GM19463 (cell line): ENCODE results near the gene USP35.
"Not testable (repeated sequence)": the region's sequence is repeated elsewhere in the genome, so short reads cannot be mapped to it uniquely, and the experiment has no call there.

Source experiments
- ATAC-seq: cut with Tn5 transposase; IDR thresholded peaks from one replicate; pipeline ENCODE4 v1.9.1; 2021; ENCODE audit warnings: mild to moderate bottlenecking, moderate library complexity; ENCODE audit not compliant: unreplicated experiment

USP35 gene

DNA sequence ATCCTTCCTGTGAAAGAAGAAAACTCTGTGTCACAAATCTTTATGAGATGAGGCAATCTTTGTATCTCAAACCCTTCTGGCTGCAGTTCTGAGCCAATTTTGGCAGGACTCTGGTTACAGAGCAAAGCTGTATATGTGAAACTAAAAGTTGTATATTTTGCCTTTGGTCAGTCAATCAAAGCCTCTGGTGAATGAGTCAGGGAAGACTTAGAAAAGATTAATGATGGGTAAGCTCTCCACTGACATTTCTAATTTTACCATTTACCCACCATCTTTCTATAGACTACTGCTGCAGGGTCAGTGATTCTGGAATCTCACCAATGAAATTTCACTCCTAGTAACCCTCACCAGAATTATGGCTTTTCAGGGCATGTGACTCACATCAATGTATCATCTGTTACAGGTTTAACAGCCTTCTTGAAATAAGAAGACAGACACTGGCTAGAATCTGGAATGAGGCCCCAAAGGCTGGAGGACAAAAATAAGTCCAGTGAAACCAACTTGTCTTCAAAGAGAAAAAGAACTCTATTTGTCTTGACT is 43.3 kb downstream of the USP35 start:
- no peak for ATAC-seq

DNA sequence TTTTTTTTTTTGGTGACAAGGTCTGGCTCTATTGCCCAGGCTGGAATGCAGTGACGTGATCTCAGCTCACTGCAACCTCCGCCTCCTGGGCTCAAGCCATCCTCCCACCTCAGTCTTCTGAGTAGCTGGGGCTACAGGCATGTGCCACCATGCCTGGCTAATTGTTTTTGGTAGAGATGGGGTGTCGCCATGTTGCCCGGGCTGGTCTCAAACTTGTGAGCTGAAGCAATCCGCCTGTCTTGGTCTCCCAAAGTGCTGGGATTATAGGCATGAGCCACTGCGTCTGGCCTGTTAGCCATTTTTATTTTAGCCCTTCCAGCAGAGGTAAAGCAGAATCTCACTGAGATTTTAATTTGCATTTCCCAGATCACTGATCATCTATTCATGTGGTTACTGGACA is 44.3 kb downstream of the USP35 start:
- ATAC-seq, result not testable (repeated sequence)

DNA sequence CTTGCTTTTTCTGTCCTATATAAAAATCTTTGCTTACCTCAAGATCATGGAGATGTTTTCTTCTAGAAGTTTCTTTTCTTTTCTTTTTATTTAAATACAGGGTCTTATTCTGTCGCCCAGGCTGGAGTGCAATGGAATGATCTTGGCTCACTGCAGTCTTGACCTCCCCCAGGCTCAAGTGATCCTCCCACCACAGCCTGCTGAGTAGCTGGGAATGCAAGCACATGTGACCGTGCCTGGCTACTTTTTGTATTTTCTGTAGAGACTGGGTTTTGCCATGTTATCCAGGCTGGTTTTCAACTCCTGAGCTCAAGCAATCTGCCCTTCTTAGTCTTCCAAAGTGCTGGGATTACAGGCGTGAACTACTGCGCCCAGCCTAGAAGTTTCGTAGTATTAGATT is 45.3 kb downstream of the USP35 start:
- ATAC-seq, result no peak

DNA sequence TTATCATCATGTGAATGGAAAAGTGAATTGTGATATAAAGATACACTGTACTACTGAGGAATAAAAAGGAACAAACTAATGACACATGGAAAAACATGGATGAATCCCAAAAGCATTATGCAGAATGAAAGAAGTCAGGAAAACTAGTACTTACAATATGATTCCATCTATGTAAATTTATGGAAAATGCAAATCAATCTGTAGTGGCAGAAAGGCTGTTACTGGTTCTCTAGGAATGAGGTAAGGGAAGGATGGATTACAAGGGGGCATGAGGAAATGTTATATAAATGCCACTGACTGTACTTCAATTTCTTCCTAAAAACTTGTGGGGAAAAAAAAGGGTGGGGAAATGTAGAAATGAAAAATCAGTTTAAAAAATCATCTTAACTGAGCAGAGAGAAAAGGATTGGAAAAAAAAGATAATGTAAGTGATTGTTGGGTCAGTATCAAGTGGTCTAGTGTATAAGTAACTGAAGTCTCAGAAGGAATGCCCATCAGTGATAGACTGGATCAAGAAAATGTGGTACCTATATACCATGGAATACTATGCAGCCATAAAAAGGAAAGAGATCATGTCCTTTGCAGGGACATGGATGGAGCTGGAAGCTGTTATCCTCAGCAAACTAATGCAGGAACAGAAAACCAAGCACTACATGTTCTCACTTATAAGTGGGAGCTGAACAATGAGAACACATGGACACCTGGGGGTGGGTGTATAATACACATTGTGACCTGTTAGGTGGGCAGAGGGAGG is 48.8 kb downstream of the USP35 start:
- ATAC-seq, result no peak

DNA sequence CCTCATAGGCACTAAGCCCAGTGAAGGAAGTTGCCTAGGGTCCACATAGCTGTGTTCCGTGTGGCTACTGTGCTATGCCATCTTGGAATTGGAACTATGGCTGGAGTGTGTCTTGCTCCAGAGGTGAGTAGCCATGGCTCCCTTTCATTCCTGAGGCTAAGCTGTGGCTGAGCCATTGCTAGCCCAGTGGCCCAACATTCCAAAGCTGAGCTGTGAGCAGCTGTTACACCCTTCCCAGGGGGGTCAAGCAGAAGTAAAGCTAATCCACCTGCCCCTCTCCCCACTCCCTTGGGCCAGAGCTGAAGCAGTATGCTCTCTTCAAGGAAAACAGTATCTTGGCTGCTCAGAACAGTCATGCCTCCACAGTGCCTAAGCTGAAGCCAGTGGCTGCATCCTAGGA is 51.1 kb downstream of the USP35 start:
- no peak for ATAC-seq

DNA sequence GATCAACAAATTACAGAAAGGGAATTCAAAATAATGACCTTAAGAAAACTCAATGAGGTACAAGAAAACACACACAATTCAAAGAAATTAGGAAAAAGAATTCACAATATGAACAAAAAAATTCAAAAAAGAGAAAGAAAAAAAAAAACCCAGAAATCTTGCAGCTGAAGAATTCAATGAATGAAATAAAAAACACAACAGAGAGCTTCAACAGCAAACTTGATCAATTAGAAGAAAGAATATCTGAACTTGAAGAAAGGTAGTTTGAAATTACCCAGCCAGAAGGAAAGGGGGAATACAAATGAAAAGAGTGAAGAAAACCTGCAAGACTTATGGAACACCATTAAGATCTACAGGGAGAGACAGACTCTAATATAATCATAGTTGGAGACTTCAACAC is 52.8 kb downstream of the USP35 start:
- no peak for ATAC-seq

DNA sequence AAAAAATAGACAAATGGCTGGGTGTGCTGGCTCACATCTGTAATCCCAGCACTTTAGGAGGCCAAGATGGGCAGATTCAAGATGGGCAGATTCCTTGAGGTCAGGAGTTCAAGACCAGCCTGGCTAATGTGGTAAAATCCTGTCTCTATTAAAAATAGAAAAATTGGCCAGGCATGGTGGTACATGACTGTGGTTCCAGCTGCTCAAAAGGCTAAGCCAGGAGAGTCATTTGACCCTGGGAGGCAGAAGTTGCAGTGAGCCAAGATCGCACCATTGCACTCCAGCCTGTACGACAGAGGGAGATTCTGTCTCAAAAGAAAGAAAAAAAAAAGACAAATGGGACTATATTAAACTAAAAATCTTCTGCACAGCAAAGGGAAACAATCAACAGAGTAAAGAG is 55.4 kb downstream of the USP35 start:
- ATAC-seq, result no peak

DNA sequence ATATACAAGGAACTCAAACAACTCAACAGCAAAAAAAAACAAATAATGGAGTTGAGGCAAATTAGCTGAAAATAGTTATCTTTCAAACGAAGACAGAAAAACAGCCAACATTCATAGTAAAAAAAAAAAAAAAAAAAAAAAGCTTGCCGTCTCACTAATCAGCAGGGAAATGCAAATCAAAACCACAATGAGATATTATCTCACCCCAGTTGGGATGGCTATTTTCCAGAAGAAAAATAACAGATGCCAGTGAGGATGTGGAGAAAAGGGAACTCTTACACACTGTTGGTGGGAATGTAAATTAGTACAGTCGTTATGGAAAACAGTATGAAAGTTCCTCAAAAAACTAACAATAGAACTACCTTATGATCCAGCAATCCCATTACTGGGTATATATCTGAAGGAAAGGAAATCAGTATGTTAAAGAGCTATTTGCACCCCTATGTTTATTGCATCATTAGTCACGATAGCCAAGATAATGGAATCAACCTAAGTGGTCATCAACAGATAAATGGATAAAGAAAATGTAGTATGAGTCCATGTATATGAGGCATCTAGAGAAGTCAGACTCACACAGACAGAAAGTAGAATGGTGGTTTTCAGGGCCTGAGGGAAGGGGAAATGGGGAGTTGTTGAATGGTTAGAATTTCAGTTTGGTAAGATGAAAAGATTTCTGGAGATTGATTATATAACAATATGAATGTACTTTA is 56.0 kb downstream of the USP35 start:
- no peak for ATAC-seq

DNA sequence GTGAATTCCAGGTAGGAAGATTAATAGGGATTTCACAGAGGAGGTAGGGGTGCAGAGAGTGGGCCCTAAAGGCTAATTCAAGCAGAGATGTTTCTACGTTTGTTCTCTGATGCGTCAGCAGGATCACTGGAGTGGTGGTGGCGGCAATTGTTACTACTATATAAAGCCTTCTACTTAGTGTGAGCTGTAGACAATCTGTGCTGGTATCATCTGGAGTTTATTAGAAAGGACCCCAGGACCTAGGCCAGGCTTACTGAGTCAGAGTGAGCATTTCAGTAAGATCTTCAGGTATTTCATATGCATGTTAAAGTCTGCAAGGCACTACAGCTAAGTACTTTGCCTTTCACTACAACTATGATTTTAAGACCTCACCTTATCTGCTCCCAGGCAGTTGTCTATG is 59.5 kb downstream of the USP35 start:
- ATAC-seq, result no peak

DNA sequence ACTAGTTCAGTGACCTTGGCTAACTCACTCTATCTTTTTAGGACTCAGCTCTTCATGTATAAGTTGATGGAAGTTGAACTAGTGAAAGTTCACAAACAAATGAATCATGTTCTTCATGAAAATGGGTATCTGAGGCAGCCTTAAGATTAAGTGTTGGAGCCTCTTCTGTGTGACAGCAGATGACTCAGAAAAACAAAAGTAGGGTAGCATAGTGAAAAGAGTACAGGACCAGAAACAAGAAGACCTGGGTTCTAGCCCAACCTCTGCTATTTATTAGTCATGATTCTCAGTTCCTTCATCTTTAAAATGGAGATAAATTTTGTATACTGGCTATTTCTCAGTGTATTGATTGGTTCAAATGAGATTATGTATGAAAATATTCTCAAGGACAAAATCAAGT is 60.2 kb downstream of the USP35 start:
- ATAC-seq, result no peak

DNA sequence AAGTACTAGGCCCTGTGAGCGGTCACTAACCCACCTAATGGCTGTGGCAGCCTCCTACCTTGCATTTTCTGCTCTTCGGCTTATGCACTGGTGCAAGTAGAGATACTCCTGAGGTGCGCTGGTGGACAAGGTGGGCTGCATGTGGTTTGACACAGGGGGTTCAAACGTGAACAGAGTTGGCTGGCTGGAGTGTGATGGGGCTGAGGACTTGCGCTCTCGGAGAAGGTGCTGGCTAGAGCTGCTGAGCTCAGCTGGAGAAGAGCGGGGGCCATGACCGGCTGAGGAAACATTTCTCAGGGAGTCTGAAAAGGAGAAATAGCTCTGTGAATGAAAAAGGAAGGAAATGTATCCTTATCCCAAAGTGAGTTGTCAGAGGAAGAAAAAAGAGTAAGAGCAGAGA is 61.4 kb downstream of the USP35 start:
- ATAC-seq, result no peak

DNA sequence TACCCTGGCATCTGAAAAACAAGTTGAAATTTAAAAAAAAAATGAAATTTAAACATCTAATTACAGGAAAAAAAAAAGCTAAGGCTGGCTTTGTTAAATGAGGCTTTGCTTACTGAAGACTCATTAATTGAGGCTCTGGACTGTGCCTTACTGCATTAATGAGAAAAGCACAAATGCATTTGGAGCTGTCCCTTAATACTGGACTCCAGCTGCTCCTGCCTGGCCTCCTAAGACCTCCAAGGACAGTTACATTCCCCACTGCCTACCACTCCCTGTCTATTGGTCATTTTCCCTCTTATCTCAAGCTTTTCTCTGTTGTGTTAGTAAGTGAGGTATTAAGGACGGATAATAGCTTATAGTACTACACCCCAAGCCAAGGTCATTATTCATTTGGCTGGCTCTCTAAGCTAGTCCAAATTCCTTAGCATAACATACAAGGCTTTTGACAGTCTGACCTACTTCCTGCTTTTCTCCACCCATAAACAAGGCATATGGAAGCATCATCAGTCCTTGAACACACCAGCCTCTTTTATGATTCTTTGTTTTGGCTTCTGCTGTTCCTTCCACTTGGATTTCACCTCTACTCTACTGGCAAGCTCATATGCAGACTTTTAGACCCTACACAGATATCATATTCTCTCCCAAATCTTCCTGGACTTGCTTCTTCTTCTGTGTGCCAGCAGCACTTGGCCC is 62.5 kb downstream of the USP35 start:
- no peak for ATAC-seq

DNA sequence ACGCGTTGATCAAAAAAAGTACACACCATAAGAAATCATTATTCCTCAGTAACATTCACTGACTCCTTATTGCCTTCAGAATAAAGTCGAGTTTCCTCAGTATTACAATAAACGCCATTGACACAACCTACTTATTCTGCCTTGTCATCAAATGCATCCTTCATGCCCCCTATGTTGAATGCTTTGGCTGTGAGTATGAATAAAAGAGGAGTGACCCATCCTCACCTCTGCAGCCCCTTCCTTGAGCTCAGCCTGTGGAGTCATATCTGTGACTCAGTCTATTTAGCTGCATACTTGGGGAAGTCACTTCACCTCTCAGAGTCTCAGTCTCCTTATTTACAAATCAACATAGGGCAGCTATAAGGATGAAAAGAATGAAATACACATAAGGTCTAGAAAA is 65.1 kb downstream of the USP35 start:
- no peak for ATAC-seq

DNA sequence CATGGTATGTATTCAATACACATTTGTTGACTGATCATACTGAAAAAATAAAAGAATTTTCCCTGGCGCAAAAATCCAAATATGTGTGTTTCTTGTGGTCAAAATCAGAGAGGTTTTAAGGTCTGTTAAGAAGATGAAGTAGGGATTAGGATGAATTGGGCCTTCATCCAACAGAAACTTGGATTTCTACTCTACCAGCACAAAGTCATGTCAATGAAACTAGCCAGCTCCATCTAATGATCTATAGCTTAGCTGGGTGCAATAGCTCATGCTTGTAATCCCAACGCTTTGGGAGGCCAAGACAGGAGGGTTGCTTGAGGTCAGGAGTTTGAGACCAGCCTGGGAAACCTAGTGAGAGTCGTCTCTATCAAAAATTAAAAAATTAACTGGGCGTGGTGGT is 65.5 kb downstream of the USP35 start:
- no peak for ATAC-seq

DNA sequence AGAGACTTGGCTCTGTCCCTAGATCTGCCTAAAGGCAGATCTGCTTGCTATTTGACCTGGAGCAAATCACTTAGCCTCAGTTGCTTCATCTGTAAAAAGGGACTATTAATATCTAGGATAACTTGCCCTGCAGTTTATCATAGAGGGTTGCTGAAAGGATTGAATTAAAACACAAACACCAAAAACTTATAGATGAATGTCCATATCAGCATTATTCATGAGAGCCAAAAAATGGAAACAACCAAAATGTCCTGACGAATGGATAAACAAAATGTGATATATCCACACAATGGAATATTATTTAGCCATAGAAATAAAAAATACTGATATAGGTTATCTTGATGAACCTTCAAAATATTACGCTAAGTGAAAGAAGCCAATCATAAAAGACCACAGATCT is 67.2 kb downstream of the USP35 start:
- ATAC-seq, result no peak

DNA sequence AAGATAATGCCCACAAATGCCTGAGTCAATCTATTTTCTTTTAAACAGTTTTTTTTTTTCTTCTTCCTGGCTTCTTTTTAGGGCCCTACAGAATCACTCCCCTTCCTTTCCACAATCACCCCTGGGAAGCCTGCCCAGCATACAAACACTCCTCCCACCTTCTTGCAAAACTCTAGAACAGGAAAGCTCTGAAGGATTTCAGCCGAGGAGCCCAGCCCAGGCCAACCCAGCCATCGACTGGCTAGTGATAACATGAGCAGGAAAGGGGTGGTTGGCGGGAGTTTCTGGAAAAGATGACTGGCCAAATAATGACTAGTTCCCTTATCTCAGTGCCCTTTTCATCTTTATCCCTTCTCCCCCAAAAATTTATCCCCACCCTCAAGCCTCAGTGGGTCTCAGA is 68.2 kb downstream of the USP35 start:
- ATAC-seq, result no peak

DNA sequence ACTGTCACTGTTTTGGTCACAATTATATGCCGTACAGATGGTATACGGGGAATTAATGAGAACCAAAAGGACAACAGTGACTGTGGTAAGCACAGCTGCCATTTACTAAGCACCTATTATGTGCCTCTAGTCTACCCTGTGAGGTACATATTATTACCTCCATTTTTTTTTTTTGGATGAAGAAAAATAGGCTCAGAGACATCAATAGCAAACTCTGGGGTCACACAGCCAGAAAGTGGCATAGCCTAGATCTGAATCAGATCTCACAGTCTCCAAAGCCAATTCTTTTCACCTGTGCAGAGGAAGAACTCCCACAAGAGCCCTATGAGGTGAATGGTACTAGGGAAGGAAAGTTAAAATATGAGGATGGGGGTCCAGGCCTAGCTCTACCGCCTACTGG is 68.9 kb downstream of the USP35 start:
- no peak for ATAC-seq

DNA sequence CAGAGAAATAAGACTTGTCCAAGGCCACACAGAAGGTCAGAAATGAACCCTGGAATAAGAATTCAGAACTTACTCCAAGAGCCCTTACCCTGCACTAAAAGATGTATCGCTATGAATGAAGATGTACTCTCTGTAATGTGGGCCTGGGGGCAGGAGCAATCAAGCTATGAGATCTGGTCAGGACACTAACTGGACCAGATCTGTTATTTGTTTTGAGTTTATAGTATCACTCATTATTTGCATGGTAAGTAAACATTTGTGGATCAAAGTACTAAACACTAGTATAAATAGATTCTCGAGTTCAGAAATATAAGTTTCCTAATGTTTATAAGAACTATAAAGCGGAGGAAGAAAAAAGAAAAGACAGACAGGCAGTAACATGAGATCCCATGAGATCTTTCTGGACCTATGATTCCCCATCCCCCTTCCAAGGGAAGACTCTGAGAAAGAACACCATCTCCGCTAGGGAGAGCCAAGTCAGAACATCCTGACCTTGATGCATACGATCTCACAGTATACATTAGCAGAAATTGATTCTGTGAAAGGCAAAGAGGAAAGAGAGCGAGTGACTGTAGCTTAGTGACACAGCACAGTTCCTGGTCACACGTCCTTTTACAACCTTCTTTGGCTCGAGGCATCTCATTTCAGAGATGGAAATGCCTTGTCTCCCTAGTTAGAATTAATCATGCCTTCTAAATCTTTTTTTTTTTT is 71.2 kb downstream of the USP35 start:
- no peak for ATAC-seq

DNA sequence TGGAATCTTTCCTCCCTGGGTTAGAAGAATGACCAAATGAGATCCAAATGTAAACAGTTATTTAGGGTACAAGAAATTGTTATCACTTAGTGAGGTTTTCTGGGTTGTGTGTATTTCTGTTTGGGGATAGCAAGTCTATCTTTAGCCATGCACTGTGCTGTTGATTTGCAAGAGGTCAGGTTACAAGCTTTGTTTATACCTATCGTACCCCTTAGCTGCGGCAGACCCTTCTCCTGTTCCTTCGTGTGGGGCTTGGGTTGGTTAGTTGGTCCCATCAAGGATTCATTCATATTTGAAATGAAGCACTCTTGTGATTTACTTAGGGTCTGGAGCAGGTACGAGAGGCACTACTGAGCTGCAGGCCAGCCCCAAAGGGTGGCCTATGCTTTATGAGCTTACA is 72.6 kb downstream of the USP35 start:
- no peak for ATAC-seq

DNA sequence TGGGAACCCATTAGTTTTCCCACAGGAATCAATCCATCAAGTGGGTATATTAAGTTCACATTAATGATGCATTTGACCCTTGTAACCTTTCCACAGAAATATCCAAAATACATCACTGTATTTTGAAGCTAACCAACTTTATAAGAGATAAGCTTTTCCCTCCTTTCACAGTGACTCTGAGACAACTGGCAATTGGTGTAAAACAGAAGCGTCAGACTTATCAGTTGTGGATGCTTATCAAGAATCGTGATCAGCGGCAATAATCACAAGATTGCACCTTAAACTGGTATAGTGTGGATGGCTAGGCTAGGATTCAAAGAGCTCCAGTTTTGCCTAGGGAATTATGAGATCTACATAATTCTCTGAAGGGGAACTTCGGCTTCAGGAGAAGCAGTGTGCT is 73.1 kb downstream of the USP35 start:
- ATAC-seq, result no peak

DNA sequence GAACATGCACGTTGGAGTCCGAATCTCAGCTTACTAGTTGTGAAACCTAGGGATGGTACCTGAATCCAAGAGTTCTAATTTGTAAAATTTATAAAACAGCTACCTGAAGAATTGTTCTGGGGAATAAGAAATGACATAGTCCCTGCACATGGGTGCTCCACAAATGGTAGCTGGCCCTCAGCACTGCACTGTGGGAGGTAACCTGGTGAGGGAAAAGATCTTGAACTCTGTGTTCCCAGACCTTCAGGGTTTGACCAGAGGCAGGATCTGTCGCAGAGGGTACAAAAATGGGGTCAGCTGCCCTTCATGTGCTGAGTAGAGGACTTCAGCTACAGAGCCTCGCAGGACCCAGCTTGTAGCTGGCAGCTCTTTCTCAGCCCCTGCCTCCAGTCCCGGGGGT is 73.5 kb downstream of the USP35 start:
- ATAC-seq, result no peak
